Head of caudate nucleus (tissue), 42 donors: ENCODE results near the gene KLF13.
A peak's percentile ranks its signal among the peaks of the same experiment; 100 is the strongest.
"Not testable (repeated sequence)": the region's sequence is repeated elsewhere in the genome, so short reads cannot be mapped to it uniquely, and the experiment has no call there.

Experiments used
- DNase-seq, 42 donors: peaks; one replicate each; pipeline versions ENCODE4 v3.0.0 to v3.0.0-alpha.2; 2020 to 2021; ENCODE audit warnings: mixed read lengths in 7 of 42
- intact Hi-C: fragments of 100-400 bp; cut with DNase I; formaldehyde crosslinking; loops from one replicate; pipeline ENCODE4 v1.15.0; 2022

KLF13 gene

GRCh38 chr15:31352339-31352751, 25.7 kb downstream of the KLF13 start:
- peak in 1 of 42 donors; percentile 48 for DNase-seq
- intact Hi-C loops, result no loop called here

- DNase-seq, result peak; percentile 53 to 90 (median 74)
- intact Hi-C loops, result no loop called here
These were observed 26.5 kb downstream of the KLF13 start for GRCh38 chr15:31352911-31353811.

GRCh38 chr15:31353931-31354330, 27.3 kb downstream of the KLF13 start:
- intact Hi-C loops, result no loop called here
- DNase-seq, result peak in 40 of 42 donors; percentile 44 to 90 (median 72)

- DNase-seq, intact Hi-C loops: not testable (repeated sequence)
These were observed 29.5 kb downstream of the KLF13 start for GRCh38 chr15:31356097-31356496.

GRCh38 chr15:31357148-31357547, 30.5 kb downstream of the KLF13 start:
- no peak for DNase-seq
- intact Hi-C loops, result no loop called here

GRCh38 chr15:31358163-31358562, 31.5 kb downstream of the KLF13 start:
- intact Hi-C loops, result no loop called here
- DNase-seq, result no peak

- DNase-seq, result no peak
- intact Hi-C loops, result no loop called here
These were observed 32.5 kb downstream of the KLF13 start for GRCh38 chr15:31358957-31359701.

- DNase-seq, result no peak
These were observed 33.1 kb downstream of the KLF13 start for GRCh38 chr15:31359702-31360111.

GRCh38 chr15:31360158-31360561, 33.5 kb downstream of the KLF13 start:
- intact Hi-C loops, result loop anchor here (10.0 kb wide), 2 partner anchors 75 to 145 kb away; no protein-coding TSS in a partner anchor
- DNase-seq, result no peak

More at GRCh38 chr15:31359702-31360111, 33.1 kb downstream of the KLF13 start:
- intact Hi-C loops, result loop anchor here (10.0 kb wide), 2 partner anchors 75 to 145 kb away; no protein-coding TSS in a partner anchor

GRCh38 chr15:31360843-31361763, 34.5 kb downstream of the KLF13 start:
- intact Hi-C loops, result loop anchor here (10.0 kb wide), 2 partner anchors 74 to 146 kb away; no protein-coding TSS in a partner anchor
- no peak for DNase-seq

GRCh38 chr15:31361764-31362515, 35.3 kb downstream of the KLF13 start:
- DNase-seq, result no peak
- intact Hi-C loops, result loop anchor here (10.0 kb wide), 2 partner anchors 73 to 147 kb away; no protein-coding TSS in a partner anchor

GRCh38 chr15:31362886-31363285, 36.3 kb downstream of the KLF13 start:
- DNase-seq, result peak in 3 of 42 donors; percentile 34 to 53 (median 45)

GRCh38 chr15:31364301-31365031, 37.8 kb downstream of the KLF13 start:
- peak in 4 of 42 donors; percentile 34 to 68 (median 50) for DNase-seq
- intact Hi-C loops, result loop anchor here (5.0 to 10.0 kb wide), 3 partner anchors 37 to 150 kb away; partner anchors contain the start of gene KLF13

More at GRCh38 chr15:31362886-31363285, 36.3 kb downstream of the KLF13 start:
- intact Hi-C loops, result loop anchor here (10.0 kb wide), 2 partner anchors 72 to 148 kb away; no protein-coding TSS in a partner anchor

GRCh38 chr15:31365032-31365654, 38.5 kb downstream of the KLF13 start:
- intact Hi-C loops, result loop anchor here (5.0 to 10.0 kb wide), 3 partner anchors 38 to 150 kb away; partner anchors contain the start of gene KLF13
- DNase-seq, result no peak

- intact Hi-C loops, result loop anchor here (5.0 to 10.0 kb wide), 3 partner anchors 38 to 151 kb away; partner anchors contain the start of gene KLF13
- DNase-seq, result peak; percentile 84 to 97 (median 94)
These were observed 39.1 kb downstream of the KLF13 start for GRCh38 chr15:31365655-31366127.

GRCh38 chr15:31366169-31366734, 39.6 kb downstream of the KLF13 start:
- DNase-seq, result peak in 34 of 42 donors; percentile 16 to 83 (median 53)
- intact Hi-C loops, result loop anchor here (5.0 to 10.0 kb wide), 3 partner anchors 39 to 151 kb away; partner anchors contain the start of gene KLF13
